Frontal cortex (tissue), 4 donors: ENCODE results near the gene TRMO. TPM values are rescaled to one million over a fixed set of nuclear protein-coding genes. Genes with fewer than 3 reads are reported as not detected.

Experiments used
- DNase-seq, 2 donors: peaks; one replicate each; pipeline ENCODE4 v3.0.0; 2012; ENCODE audit warnings: low spot score in 2 of 2
- FAIRE-seq: peaks from 2 replicates; lab custom pipeline; 2012; peaks lifted over from hg19 to GRCh38; lab: Jason Lieb, UNC
- total RNA-seq: library from RNA; depleted of rRNA; stranded (reverse); fragments of >200 nt; gene quantifications from one replicate; pipeline ENCODE4 v1.2.3, GENCODE V29; 2014
- donor health status: control.
- donor health status: control.
- donor health status: control.

TRMO gene
- total RNA-seq, 1 donor from 2014 or later, result 18.3 TPM

DNA sequence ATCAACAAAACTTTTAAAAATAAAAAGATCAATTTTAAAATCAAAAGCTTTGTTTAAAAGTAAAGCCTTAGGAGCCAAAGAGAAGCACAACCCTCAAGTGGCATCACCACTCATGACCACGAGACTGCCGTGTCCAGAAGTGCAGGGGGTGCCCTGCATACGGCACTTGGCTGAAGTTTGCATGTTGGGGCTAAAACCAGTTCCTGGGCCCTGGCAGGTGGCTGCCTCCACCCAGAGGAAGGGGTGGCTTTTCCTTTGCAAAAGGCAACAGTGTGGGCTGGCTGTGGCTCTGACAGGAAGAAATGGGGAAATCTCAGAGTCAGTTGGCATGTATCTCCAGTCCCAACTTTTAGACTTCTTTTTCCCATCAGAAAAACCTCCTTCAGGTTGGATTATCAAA, 15.3 kb downstream of the TRMO start:
- no peak for DNase-seq
- FAIRE-seq, result no peak

DNA sequence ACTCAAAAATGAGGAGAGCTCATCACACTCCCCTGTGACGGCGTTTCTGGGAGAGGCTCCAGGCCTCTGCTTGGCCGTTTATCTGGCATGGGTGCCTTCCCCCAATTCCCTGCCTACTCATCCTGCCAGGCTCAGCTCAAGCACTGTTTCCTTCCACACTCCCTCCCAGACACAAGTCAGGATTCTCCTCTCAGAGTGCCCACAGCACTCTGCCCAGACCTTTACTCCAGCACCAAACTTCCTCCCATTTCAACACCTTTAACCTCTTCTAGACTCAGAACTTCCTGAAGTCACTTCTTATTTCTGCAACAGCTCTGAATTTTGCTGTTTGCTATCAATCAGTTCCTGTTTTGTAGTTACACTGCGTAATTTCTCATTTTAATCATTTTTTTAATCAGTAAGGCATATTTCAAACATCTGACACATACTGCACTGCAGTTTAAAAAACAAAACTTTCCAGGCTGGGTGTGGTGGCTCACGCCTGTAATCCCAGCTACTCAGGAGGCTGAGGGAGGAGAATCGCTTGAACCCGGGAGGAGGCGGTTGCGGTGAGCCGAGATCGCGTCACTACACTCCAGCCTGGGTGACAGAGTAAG, 16.0 kb downstream of the TRMO start:
- DNase-seq, result peak in 1 of 2 donors; percentile 32
- FAIRE-seq, result no peak

DNA sequence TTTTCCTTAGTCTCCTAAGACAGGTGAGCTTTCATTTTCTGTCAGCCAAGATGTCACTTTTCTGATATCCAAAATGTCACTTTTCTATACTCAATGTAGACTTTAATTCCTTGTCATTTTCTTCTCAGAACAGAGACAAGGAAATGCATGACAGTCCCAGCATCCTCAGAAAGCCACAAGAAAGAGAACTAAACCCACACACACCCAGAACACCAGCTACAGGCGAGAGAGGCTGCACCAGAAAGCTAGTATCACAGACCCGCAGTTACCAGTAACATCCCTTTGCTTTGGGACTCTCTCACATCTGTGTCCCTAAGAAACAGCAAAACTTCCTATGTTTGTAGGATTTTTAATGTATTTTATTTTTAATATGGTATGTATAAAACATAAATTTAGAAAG, 17.1 kb downstream of the TRMO start:
- no peak for FAIRE-seq
- DNase-seq, result no peak

DNA sequence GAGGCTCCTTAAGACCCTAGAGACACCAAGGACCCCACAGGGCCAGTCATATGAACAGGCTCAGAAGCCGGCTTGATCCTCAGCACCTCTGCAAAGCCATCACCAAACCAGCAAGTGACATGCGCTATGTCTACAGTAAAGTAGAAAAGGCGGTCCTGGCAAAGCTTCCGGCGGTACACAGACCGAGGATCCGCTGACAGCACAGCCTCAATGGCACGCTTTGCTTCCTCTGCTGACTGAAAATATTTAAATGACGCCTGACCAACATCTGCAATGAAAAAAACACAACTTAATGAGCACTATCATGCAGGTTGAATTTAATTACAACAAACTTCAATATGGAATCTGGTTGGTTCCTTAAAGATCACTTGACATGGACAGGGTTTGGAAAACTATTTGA, 17.6 kb downstream of the TRMO start:
- FAIRE-seq, result no peak
- no peak for DNase-seq

DNA sequence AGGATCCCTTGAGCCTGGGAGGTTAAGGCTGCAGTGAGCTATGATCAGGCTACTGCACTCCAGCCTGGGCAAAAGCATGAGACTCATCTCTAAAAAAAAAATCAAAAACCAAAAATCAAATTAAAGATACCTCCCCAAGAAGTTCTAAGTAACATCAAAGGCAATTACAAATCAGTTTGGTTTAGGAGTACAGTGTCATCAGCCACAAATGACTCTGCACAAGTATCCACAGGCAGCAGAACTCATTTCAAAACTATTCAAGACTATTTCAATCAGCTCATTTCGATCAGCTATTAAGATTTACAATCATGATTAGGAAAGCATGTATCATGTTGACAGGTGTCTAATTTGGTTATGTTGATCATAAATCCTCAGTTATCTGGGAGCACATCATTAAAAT, 19.1 kb downstream of the TRMO start:
- DNase-seq (no peak), FAIRE-seq (no peak)

DNA sequence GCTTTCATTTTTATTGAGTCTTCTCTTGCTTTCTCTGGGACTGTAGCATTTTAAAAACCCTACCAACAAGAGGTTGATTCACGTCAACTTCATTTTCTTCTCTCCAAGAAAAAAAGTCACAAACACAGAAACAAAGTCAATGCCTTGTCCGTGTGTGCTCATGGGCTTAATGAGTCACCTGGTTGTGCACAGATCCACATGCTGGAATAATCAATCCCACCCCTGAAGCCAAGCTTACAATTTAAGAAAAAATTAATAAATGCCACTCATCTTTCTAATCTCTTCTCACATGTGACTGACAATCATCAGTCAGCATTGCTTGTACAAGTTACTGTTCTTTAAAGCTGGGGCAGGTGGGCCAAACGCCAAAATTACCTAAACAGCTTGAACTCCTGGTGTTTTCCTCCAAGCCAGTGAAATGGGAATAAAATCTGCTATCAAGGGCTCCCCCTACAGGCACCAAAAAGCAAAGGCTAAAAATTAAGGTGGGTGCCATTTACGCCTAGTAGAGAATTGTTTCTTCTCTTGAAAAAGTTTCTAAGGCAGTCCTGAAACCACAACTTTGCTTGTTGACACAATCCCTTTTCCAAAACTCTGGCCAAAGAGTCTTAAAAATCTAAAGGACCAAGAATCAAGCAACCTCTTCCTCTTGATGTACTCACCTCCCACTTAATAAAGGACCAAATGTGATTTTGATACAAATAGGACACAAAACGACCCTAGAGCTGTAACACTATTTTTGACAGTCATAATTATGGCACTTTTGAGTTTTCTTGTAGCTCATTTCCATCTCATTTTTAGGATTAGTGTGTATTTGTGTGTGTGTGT, 21.3 kb downstream of the TRMO start:
- DNase-seq (peak; percentile 12 to 52), FAIRE-seq (no peak)

DNA sequence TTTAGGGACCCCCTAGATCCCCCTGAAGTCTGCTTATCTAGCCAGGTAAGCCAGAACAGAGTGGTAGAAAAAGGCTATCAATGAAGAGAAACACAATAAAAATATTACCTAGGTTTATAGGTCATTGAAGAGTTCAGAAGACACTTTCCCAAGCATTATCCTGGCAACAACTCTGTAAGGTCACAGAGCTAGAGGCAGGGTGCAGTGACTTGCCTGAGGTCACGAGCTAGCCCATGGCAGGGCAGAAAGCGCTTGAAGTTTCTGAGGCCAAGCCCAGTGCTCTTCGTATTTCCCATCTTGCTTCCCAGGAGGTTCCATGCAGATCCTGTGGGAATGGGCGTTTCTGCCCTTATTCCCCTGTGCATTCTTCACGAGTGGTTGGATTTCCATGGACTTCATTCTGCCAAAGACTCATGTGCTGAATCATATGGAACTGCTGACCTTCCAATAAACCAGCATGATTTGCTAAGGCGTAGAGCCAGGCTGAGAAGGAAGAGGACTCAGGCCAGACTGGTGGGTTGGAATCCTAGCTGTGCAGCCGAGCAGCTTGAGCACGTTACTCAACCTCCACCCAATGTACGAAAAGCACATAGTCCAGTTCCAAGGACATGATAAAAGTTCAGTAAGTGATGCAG, 22.1 kb downstream of the TRMO start:
- FAIRE-seq, result no peak
- no peak for DNase-seq

DNA sequence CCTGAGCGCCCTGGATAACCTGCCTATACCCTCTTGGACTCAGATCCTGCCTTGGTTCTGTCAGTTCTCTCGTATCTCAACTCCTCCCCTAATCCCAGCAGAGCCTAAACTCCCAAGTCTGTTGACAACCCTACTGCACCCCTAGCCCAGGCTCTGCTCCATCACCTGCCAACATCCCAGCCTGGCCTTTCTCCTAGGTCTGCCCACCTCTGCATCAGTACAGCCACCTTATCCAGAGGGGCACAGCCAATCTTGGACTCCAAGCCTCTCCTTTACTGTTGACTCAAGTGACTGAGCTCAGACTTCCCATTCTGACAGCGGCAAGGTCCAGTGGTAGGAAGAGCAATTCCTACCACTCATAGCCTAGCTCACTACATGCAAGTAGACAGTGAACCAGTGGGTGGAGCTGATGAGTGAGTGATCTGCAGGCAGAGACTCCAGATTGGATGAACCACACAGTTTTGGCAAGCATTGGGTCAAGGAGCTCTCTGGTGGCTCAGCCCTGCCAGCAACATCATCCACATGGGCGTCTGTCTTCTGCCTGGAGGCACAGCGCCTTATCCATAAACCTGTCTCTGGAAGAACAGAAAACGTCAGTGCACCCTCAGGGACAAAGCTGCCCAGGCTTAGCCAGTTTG, 26.5 kb downstream of the TRMO start:
- DNase-seq (no peak), FAIRE-seq (no peak)

DNA sequence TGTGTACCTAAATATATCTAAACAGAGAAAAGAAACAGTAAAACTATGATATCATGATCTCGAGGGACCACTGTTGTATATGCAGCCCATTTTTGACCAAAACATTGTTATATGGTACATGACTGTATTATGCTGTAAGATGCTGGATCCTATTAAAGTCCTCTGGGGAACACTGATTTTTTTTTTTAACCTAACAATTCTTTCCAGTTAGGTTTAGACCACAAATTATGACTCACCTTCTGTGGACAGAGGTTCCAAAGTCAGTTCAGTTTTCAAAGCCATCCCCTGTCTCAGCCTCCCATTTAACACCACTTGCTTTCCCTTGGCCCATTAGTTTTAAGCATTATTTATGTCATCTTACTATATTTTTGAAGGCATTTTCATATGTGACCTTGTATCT, 27.1 kb downstream of the TRMO start:
- DNase-seq (no peak), FAIRE-seq (no peak)

DNA sequence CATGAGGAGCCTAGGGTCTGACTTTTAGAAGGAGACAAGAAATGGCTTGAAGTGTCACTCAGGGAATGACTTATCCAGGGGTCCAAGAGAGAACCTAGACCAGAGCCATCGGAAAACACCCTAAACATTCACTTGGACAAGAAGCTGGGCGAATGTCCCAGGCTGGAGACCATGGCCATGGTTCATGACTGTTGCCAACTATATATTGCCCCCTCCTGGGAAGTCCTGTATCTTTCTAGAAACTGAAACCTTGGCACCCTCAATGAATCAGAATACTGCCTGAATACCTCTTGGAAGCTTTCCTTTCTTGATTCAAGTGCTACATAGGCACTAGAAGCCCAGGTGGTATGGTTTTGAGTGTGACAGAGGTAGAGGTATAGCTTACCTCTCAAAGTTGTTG, 29.9 kb downstream of the TRMO start:
- no peak for FAIRE-seq

DNA sequence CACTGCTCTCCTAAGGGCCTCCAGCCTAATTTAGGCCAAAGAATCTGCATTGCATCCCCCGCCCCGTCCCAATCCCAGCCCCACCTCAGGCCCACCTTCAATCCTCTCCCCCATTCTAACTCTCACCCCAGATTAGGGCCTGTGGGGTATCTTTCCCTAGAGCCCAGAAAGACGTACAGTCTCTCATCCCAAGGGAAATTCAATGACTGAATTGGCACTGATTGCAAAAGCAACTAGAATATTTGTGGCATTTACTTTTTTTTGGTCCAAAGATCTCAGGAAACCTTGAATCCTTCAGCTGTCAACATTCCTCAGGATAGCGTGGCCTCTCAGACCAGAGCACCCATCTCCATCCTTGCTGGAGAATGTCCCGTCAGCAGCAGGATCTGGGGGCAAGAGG, 30.6 kb downstream of the TRMO start:
- FAIRE-seq (no peak), DNase-seq (no peak)

More for the DNA sequence above, 29.9 kb downstream of the TRMO start:
- no peak for DNase-seq

DNA sequence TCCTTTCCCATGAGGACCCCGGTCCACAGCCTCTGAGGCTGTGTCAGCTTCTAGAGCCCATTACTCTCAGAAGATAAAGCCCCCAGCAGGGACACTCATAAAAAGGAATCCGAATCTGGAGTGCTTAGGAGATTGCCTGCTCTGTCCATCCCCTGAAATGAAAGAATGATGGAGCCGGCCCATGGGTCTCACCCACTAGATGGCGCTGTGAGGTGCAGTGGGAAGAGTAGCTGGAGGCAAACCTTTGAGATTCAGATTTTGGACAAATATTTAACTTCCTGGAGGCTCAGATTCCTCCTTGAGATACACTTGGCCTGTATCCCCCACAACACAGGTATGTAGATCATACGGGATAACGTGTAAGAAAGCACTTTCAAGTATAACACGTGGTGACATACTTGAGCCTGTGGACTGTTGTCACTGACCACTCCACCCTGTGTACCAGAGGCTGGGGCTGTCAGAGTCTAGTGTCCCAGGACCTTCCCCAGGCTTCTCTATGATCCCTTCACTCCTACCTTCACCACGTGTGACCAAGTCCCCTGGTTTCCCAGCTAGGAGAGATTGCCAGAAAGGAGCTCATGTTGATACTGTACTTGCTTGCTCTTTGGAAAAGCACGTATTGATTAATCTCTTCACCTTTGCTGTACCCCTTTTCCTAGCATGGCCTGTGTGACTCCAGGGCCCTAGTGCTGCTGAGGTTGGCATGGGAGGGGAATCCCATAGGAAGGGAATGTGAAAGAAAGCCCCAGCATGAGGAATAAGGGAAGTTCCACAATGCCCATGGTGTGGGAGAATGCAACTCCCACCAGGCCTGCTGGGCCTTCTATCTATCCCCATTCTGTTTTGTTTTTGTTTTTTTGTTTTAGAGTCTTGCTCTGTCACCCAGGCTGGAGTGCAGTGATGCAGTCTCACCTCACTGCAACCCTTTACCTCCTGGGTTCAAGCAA, 32.1 kb downstream of the TRMO start:
- FAIRE-seq, result no peak
- no peak for DNase-seq

DNA sequence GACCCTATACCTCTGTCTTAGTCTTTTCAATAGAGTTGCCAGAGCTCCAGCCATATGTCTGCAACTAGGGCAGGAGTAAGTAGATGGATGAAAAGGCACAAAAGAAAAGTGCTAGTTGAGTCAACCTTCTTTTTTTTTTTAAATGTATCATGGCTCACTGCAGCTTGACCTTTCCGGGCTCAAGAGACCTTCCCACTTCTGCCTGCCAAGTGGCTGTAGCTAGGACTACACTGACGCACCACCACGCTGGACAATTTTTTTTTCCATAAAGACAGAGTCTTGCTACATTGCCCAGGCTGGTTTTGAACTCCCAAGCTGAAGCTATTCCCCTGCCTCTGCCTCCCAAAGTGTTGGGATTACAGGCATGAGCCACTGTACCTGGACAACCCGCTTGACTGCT, 42.0 kb downstream of the TRMO start:
- no peak for DNase-seq
- no peak for FAIRE-seq

DNA sequence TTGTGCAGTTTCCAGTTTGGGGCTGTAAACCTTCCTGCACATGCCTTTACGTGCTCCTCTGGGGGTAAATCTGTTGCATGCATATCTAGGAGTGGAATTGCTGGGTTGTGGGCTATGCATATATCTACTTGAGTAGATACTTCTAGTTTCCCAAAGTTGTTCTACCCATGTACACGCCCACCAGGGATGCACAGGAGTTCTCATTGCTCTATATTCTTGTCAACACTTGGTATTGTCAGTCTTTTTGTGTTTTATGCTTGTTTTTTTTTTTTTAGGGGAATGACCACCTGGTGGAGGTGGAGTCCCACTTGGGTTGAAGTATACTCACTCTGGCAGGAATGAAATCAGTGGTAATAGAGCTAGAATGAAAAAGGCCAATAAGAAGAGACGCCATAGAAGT, 46.2 kb downstream of the TRMO start:
- FAIRE-seq (no peak), DNase-seq (no peak)

DNA sequence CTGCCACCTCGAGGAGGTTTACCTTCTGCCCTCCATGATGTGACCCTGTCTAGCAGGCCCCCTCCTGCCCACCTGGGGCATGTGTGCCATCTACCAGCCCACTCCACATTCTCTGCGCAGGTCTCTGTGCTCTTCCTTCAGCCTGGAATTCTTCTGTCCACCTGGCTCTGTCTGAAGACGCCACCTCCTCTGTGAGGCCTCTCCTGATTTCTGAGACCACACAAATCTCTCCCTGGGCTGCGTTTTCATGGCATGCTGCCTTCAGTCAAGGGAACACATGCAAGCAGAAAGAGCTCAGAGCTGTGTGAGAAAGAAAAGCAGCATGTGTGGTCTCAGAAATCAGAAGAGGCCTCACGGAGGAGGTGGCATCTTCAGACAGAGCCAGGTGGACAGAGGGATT, 47.2 kb downstream of the TRMO start:
- DNase-seq, result no peak

DNA sequence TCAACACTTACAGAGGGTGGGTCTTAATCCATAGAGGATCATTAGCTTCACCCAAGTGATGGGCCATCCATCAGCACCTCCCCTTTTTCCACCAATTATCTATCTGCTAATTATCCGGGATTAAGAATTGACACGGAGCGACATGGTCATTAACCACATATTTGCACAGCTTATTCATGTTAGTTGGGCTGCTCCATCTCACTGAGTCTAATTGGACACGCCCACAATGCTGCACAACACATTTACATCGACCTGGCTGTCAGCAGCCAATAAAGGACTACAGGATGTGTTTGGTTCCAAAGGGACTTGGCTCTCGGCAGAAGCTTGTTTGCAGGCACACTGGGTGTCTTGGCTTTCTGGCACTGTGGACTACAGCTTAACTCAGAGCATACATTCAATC, 47.7 kb downstream of the TRMO start:
- DNase-seq (no peak), FAIRE-seq (no peak)

More for the DNA sequence above, 47.2 kb downstream of the TRMO start:
- FAIRE-seq, result no peak

DNA sequence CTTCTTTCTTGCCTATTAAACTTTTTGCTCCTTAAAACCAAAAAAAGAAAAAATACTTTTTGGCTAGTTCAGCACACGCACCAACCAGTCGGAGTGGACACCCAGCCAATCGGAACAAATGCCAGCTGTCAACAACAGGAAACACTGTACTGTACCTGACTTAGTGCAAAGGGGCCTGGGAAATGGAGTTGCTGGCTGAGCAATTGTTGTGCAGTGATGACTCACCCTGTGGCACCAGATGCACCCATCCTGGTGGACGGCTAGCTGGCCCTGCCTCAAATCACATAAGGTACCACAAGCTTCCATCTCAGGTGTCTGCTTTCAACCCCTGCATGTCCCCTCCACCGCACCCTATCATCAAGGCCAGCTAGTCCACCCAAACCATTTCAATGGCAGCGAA, 48.4 kb downstream of the TRMO start:
- FAIRE-seq (no peak), DNase-seq (no peak)

DNA sequence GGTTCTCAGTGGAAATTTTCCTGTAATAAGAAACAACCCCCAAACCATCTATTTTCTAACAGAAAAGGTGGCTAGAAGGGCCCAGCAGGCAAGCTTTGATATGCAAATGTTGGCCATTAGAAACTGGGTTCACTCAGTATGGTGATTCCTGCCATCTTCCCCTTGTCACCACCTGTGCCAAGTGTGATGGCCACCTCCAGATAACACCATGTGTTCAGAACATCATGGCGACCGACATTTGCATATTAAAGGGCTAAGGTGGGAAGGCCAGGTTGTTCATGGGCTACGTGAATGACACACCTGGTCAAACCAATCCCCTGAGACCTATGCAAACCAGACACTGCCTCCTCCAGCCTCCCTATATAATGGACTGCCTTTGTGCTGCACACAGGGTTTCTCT, 48.9 kb downstream of the TRMO start:
- DNase-seq, result no peak
- FAIRE-seq, result no peak

DNA sequence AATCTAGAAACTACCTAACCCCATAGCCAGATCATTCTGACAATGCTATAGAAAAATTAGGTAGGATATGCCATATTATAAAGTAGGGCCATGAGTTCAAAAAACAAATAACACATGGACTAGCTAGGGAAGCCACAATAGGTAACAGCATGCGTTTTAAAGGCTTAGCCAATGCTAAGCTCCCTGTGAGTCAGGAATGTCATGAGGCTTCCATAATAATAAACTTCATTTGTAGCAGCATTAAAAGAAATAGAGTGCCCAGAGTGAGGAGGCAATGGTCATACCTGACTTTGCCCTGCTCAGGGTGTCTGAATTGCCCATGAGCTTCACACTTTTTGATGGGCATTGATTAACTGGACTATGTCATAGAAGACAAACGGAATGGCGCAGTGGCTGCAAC, 53.4 kb downstream of the TRMO start:
- FAIRE-seq, result no peak
- no peak for DNase-seq

DNA sequence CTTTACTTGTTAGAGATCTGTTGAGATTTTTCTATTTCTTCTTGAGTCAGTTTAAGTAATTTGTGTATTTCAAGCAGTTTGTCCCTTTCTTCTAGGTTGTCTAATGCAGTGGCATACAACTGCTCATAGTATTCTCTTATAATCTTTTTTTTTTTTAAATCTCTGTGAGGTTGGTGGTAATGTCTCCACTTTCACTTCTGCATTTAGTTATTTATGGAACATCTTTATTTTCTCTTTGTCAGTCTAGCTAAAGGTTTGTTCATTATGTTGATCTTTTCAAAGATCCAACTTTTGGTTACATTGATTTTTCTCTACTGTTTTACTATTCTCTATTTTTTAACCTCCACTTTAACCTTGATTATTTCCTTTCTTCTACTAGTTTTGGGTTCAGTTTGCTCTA, 55.5 kb downstream of the TRMO start:
- FAIRE-seq, result no peak
- no peak for DNase-seq
